H1 (cell line): ENCODE data around the gene HYAL1. TPM values are rescaled to one million over a fixed set of nuclear protein-coding genes. Genes with fewer than 3 reads are reported as not detected.

Source experiments
- CTCF ChIA-PET: fragments of 300-600 bp; sonication (Branson Sonifier 250); formaldehyde crosslinking; loops from one replicate; lab custom pipeline; 2021; ENCODE audit not compliant: partially characterized antibody; lab: Charles Lee
- POLR2A ChIA-PET: fragments of 300-600 bp; sonication (Branson Sonifier 250); formaldehyde crosslinking; loops from one replicate; lab custom pipeline; 2021; ENCODE audit warnings: inconsistent platforms; ENCODE audit not compliant: partially characterized antibody; lab: Charles Lee
- DNase-seq, 2 experiments: peaks; one replicate each; pipeline versions ENCODE4 v3.0.0 to v3.0.0-alpha.2; 2010 to 2022; ENCODE audit warnings: low spot score in 2 of 2, low read depth in 1 of 2, mixed read lengths in 1 of 2
- FAIRE-seq: peaks from 2 replicates; lab custom pipeline; 2011; peaks lifted over from hg19 to GRCh38; lab: Jason Lieb, UNC
- H2AFZ ChIP-seq: 2 replicates; pipeline ENCODE4 v1.8.1; 2012; ENCODE audit warnings: low read length, inconsistent platforms
- H2AK5ac ChIP-seq: 2 replicates; pipeline ENCODE4 v1.6.1; 2013; ENCODE audit warnings: low read depth, low read length
- H2BK120ac ChIP-seq: replicated peaks from 2 replicates; pipeline ENCODE3; 2013; ENCODE audit warnings: low read depth, low read length, inconsistent platforms
- H2BK12ac ChIP-seq: 2 replicates; pipeline ENCODE4 v1.6.1; 2013; ENCODE audit warnings: low read depth, low read length
- H2BK15ac ChIP-seq: 2 replicates; pipeline ENCODE4 v1.6.1; 2013; ENCODE audit warnings: low read length
- H2BK20ac ChIP-seq: 2 replicates; pipeline ENCODE4 v1.6.1; 2013; ENCODE audit warnings: low read length
- H2BK5ac ChIP-seq: 2 replicates; pipeline ENCODE4 v1.6.1; 2013; ENCODE audit warnings: low read depth, low read length
- H3K14ac ChIP-seq: 2 replicates; pipeline ENCODE4 v1.6.1; 2013; ENCODE audit warnings: inconsistent platforms; ENCODE audit not compliant: insufficient read length
- H3K18ac ChIP-seq: 2 replicates; pipeline ENCODE4 v1.6.1; 2013; ENCODE audit warnings: low read length; ENCODE audit errors: extremely low read depth
- H3K23ac ChIP-seq: 2 replicates; pipeline ENCODE4 v1.6.1; 2013; ENCODE audit warnings: inconsistent platforms; ENCODE audit not compliant: insufficient read length
- H3K23me2 ChIP-seq: 2 replicates; pipeline ENCODE4 v1.6.1; 2013; ENCODE audit warnings: low read depth, low read length
- H3K27ac ChIP-seq: 2 replicates; pipeline ENCODE4 v1.6.1; 2011; ENCODE audit warnings: low read depth, low read length, inconsistent platforms
- H3K27me3 ChIP-seq, 4 experiments: replicated peaks in 1 of 4; 1 replicate in 1 of 4; 2 replicates in 3 of 4; pipeline versions ENCODE4 v1.6.1 to v1.8.1; 2011 to 2013; ENCODE audit warnings: low read length in 3 of 4, mild to moderate bottlenecking in 3 of 4, inconsistent platforms in 2 of 4, mixed read lengths in 2 of 4, moderate library complexity in 1 of 4; ENCODE audit not compliant: control insufficient read depth in 3 of 4, insufficient read depth in 3 of 4; ENCODE audit errors: extremely low read depth in 1 of 4
- H3K36me3 ChIP-seq, 4 experiments: 2 replicates each; pipeline versions ENCODE4 v1.6.1 to v1.8.1; 2011 to 2013; ENCODE audit warnings: mild to moderate bottlenecking in 4 of 4, low read length in 3 of 4, moderate library complexity in 2 of 4, control low read depth in 1 of 4, inconsistent platforms in 1 of 4; ENCODE audit not compliant: insufficient read depth in 4 of 4, control insufficient read depth in 2 of 4
- H3K4ac ChIP-seq: replicated peaks from 2 replicates; pipeline ENCODE3; 2013; ENCODE audit warnings: low read length, low read depth, mixed read lengths, inconsistent platforms; ENCODE audit not compliant: insufficient read length
- H3K4me1 ChIP-seq, 4 experiments: replicated peaks in 1 of 4; 1 replicate in 1 of 4; 2 replicates in 3 of 4; pipeline versions ENCODE4 v1.6.1 to v1.8.1; 2011 to 2013; ENCODE audit warnings: low read length in 3 of 4, inconsistent platforms in 2 of 4, mixed read lengths in 1 of 4; ENCODE audit not compliant: insufficient read depth in 4 of 4, control insufficient read depth in 3 of 4
- H3K4me2 ChIP-seq, 2 experiments: 2 replicates each; pipeline versions ENCODE4 v1.6.1 to v1.8.1; 2011 to 2013; ENCODE audit warnings: low read depth in 2 of 2, low read length in 2 of 2, control low read depth in 1 of 2, inconsistent platforms in 1 of 2, mild to moderate bottlenecking in 1 of 2; ENCODE audit not compliant: insufficient read depth in 1 of 2
- H3K4me3 ChIP-seq, 4 experiments: fragments of 200-600, 300-600 bp in 1 of 4; sonication (generic), shearing (Covaris generic), sonication (Bioruptor Twin) in 1 of 4; 2 replicates each; pipeline versions ENCODE4 v1.5.1 to v1.8.1; 2011 to 2016; ENCODE audit warnings: low read length in 4 of 4, low read depth in 3 of 4, control low read depth in 2 of 4, inconsistent platforms in 2 of 4, mild to moderate bottlenecking in 2 of 4, mixed read lengths in 1 of 4, moderate library complexity in 1 of 4; ENCODE audit not compliant: insufficient read depth in 2 of 4; ENCODE audit errors: extremely low read depth in 1 of 4
- H3K56ac ChIP-seq: replicated peaks from 2 replicates; pipeline ENCODE3; 2013; ENCODE audit warnings: low read depth, mild to moderate bottlenecking, mixed read lengths, low read length, inconsistent platforms; ENCODE audit not compliant: insufficient read length
- H3K79me1 ChIP-seq: 2 replicates; pipeline ENCODE4 v1.6.1; 2013; ENCODE audit warnings: low read depth, low read length, control low read depth
- H3K79me2 ChIP-seq, 2 experiments: 2 replicates each; pipeline versions ENCODE4 v1.6.1 to v1.8.1; 2012 to 2013; ENCODE audit warnings: low read length in 2 of 2, mild to moderate bottlenecking in 2 of 2, inconsistent platforms in 1 of 2; ENCODE audit not compliant: insufficient read depth in 2 of 2, control insufficient read depth in 1 of 2
- H3K9ac ChIP-seq, 4 experiments: replicated peaks in 1 of 4; 1 replicate in 1 of 4; 2 replicates in 3 of 4; pipeline versions ENCODE4 v1.6.1 to v1.8.1; 2011 to 2013; ENCODE audit warnings: low read depth in 3 of 4, low read length in 3 of 4, control low read depth in 2 of 4, mild to moderate bottlenecking in 2 of 4, moderate library complexity in 2 of 4, inconsistent platforms in 1 of 4; ENCODE audit errors: extremely low read depth in 1 of 4
- H3K9me3 ChIP-seq, 2 experiments: 2 replicates each; pipeline versions ENCODE4 v1.6.1 to v1.8.1; 2012 to 2013; ENCODE audit warnings: mild to moderate bottlenecking in 2 of 2, moderate library complexity in 2 of 2, control low read depth in 1 of 2, inconsistent platforms in 1 of 2, low read depth in 1 of 2, low read length in 1 of 2, mixed read lengths in 1 of 2; ENCODE audit not compliant: insufficient read depth in 2 of 2
- H4K20me1 ChIP-seq, 2 experiments: replicated peaks in 1 of 2; 2 replicates each; pipeline versions ENCODE3 to v1.8.1; 2011 to 2013; ENCODE audit warnings: inconsistent platforms in 2 of 2, low read length in 2 of 2, mild to moderate bottlenecking in 1 of 2; ENCODE audit not compliant: insufficient read depth in 2 of 2, control insufficient read depth in 1 of 2
- H4K5ac ChIP-seq: 2 replicates; pipeline ENCODE4 v1.6.1; 2013; ENCODE audit warnings: low read length, low read depth, mixed read lengths, inconsistent platforms; ENCODE audit not compliant: insufficient read length
- H4K8ac ChIP-seq: 2 replicates; pipeline ENCODE4 v1.8.0; 2013; ENCODE audit warnings: mild to moderate bottlenecking, moderate library complexity, low read length, inconsistent platforms; ENCODE audit not compliant: insufficient read depth; ENCODE audit errors: extremely low read depth
- H4K91ac ChIP-seq: replicated peaks from 2 replicates; pipeline ENCODE3; 2013; ENCODE audit warnings: low read length, mixed read lengths, inconsistent platforms; ENCODE audit not compliant: insufficient read length
- ATF2 ChIP-seq: IDR thresholded peaks from 2 replicates; pipeline ENCODE4 v1.6.1; 2012; ENCODE audit warnings: low read length, inconsistent platforms
- BRCA1 ChIP-seq: IDR thresholded peaks from 2 replicates; pipeline ENCODE4 v1.6.1; 2012; ENCODE audit warnings: low read depth, low read length, improper control_type of control experiment
- CHD1 ChIP-seq: IDR thresholded peaks from 2 replicates; pipeline ENCODE4 v1.6.1; 2012; ENCODE audit warnings: low read depth, low read length, improper control_type of control experiment
- EZH2 ChIP-seq: fragments of 200-600 bp; sonication (generic); IDR thresholded peaks from 2 replicates; pipeline ENCODE4 v1.7.1; 2012; ENCODE audit warnings: low read depth, mild to moderate bottlenecking, moderate library complexity, low read length, inconsistent platforms; ENCODE audit not compliant: severe bottlenecking
- JUN ChIP-seq: IDR thresholded peaks from 2 replicates; pipeline ENCODE4 v1.6.1; 2011; ENCODE audit warnings: low read depth, mild to moderate bottlenecking, improper control_type of control experiment, low read length
- TBP ChIP-seq: IDR thresholded peaks from 2 replicates; pipeline ENCODE4 v1.6.1; 2011; ENCODE audit warnings: low read depth, low read length, improper control_type of control experiment
- WGBS, 2 experiments: shearing (Covaris generic) in 1 of 2; methylation state at CpG; one replicate each; pipeline versions ENCODE4 v1.1.6 to v1.1.7; 2013 to 2015; ENCODE audit warnings: low lambda C conversion rate in 2 of 2, mixed read lengths in 2 of 2, inconsistent platforms in 1 of 2, low coverage in 1 of 2, missing lambda C conversion rate in 1 of 2; ENCODE audit not compliant: insufficient replicate concordance in 2 of 2, insufficient coverage in 1 of 2, insufficient read length in 1 of 2; ENCODE audit errors: extremely low coverage in 1 of 2, missing lambda C conversion rate in 1 of 2; 5-methylcytosine and 5-hydroxymethylcytosine counted together
- polyA plus RNA-seq, 7 experiments: library from polyadenylated mRNA; depleted of rRNA in 3 of 7; stranded (reverse) in 5 of 7; unstranded in 2 of 7; fragments of >200 nt in 5 of 7; fragments of 200-250 nt in 2 of 7; gene quantifications; 1 replicate in 5 of 7; 2 replicates in 1 of 7; 4 replicates in 1 of 7; pipeline versions ENCODE4 v1.2.1 to v1.2.3, GENCODE V29; 2011 to 2013; ENCODE audit warnings: missing spikeins in 2 of 7, mixed read lengths in 2 of 7
- total RNA-seq: library from RNA; stranded (reverse); fragmentation: NEBNext Ultra II Directional; extraction: Animal tissue kit (Norgen Biotek cat#: 25700); gene quantifications from 2 replicates; pipeline ENCODE4 v1.2.1, GENCODE V29; 2021

Gene HYAL1
- total and polyA plus RNA-seq, 2 of the 8 experiments (the other 6 are each of a cell fraction or from before 2014, with no cell fraction given): 2.0 to 5.4 TPM

- H2AK5ac ChIP-seq: 0 out of 2 replicates have a peak overlapping the region, but pooled peaks have one; percentile 11
- H2AFZ ChIP-seq: no peak overlapping the region
- no peaks in the 10 kb centered on the region for H3K9me3 ChIP-seq
- H3K79me2 ChIP-seq: no peaks in the 10 kb centered on the region
- peaks cover 1 to 8% (median 3%) of the 10 kb centered on the region in 4 experiments for H3K27me3 ChIP-seq
- H4K5ac ChIP-seq: no peak overlapping the region
- no peak overlapping the region for H3K27ac ChIP-seq
- peak overlapping the region; percentile 97; the same call in 1 of the 2 replicates for H2BK12ac ChIP-seq
- H3K23ac ChIP-seq: no peak overlapping the region
- H4K8ac ChIP-seq: no peak overlapping the region
- H3K4ac ChIP-seq: no peak overlapping the region
- no peak for FAIRE-seq
- no peak overlapping the region for H4K91ac ChIP-seq
- H3K4me3 ChIP-seq: no peak overlapping the region
- no peaks in the 10 kb centered on the region for H3K79me1 ChIP-seq
- H3K56ac ChIP-seq: no peak overlapping the region
- H4K20me1 ChIP-seq: peaks cover 0 to 1% of the 10 kb centered on the region in 2 experiments
- no peak overlapping the region for H3K18ac ChIP-seq
- no peak overlapping the region for H2BK120ac ChIP-seq
- peaks cover 0 to 51% (median 37%) of the 10 kb centered on the region in 4 experiments; a peak in 6 of 7 replicates for H3K4me1 ChIP-seq
- peaks cover 4% of the 10 kb centered on the region; the same call in 1 of the 2 replicates for H3K23me2 ChIP-seq
- H3K36me3 ChIP-seq: no peaks in the 10 kb centered on the region
- CTCF ChIA-PET: interaction anchor here (0.6 to 53.5 kb wide), 8 partner anchors 10 to 124 kb away, joined by 3 to 2149 read pairs (median 72); partner anchors contain the start of genes GNAI2, GNAT1, LSMEM2 and SLC38A3
- TF ChIP-seq EZH2 (no peak), ATF2 (no peak), CHD1 (no peak), BRCA1 (no peak), JUN (no peak), TBP (no peak)
- H3K14ac ChIP-seq: no peak overlapping the region
- peak overlapping the region; percentile 5; the same call in 1 of the 2 replicates for H2BK15ac ChIP-seq
- POLR2A ChIA-PET: interaction anchor here (0.6 to 2.1 kb wide), 8 partner anchors 9 to 299 kb away, joined by 3 to 11 read pairs (median 4); partner anchors contain the start of genes IFRD2 and LSMEM2
- 89% methylated on average over 3 of the region's 3 CpGs; no CpG with 5 or more reads in 1 of the 2 experiments for WGBS, 2 experiments
- no peak overlapping the region for H2BK20ac ChIP-seq
- H2BK5ac ChIP-seq: no peak overlapping the region
- no peak overlapping the region for H3K9ac ChIP-seq
- H3K4me2 ChIP-seq: peak overlapping the region in 1 of 2 experiments; percentile 28; a peak in 1 of 4 replicates
- DNase-seq: no peak
These were observed 35.1 kb downstream of the HYAL1 start for GRCh38 chr3:50268276-50268675.
